Neural progenitor cell (in vitro differentiated cells): Measurements from ENCODE around the gene NCOA6. TPM values are rescaled to one million over a fixed set of nuclear protein-coding genes. Genes with fewer than 3 reads are reported as not detected.

Experiments used
- DNase-seq: peaks from one replicate; pipeline ENCODE4 v3.0.0-alpha.2; 2016; ENCODE audit warnings: low spot score
- H2AFZ ChIP-seq: fragments of 200-600 bp; sonication (generic); replicated peaks from 2 replicates; pipeline ENCODE4 v1.6.1; 2016; ENCODE audit warnings: antibody characterized with exemption
- H3F3A ChIP-seq: fragments of 200-600 bp; sonication (generic); 2 replicates; pipeline ENCODE4 v1.6.1; 2016; ENCODE audit warnings: antibody characterized with exemption, low read depth
- H3K27ac ChIP-seq: fragments of 200-600 bp; sonication (generic); 2 replicates; pipeline ENCODE4 v1.5.1; 2016; ENCODE audit warnings: mild to moderate bottlenecking
- H3K27me3 ChIP-seq: fragments of 200-600 bp; sonication (generic); 2 replicates; pipeline ENCODE4 v1.6.1; 2016; ENCODE audit warnings: mild to moderate bottlenecking, moderate library complexity
- H3K36me3 ChIP-seq: fragments of 200-600 bp; sonication (generic); 2 replicates; pipeline ENCODE4 v1.5.1; 2016
- H3K4me1 ChIP-seq: fragments of 200-600 bp; sonication (generic); 2 replicates; pipeline ENCODE4 v1.6.1; 2016; ENCODE audit warnings: mixed run types
- H3K4me2 ChIP-seq: fragments of 200-600 bp; sonication (generic); 2 replicates; pipeline ENCODE4 v1.6.1; 2016
- H3K4me3 ChIP-seq: fragments of 200-600 bp; sonication (generic); 2 replicates; pipeline ENCODE4 v1.5.1; 2016
- H3K79me2 ChIP-seq: fragments of 200-600 bp; sonication (generic); 2 replicates; pipeline ENCODE4 v1.6.1; 2016; ENCODE audit warnings: low read depth
- H3K9ac ChIP-seq: fragments of 200-600 bp; sonication (generic); 2 replicates; pipeline ENCODE4 v1.6.1; 2016
- H3K9me3 ChIP-seq: fragments of 200-600 bp; sonication (generic); 2 replicates; pipeline ENCODE4 v1.5.1; 2016; ENCODE audit warnings: low read depth
- H4K20me1 ChIP-seq: fragments of 200-600 bp; sonication (generic); 2 replicates; pipeline ENCODE4 v1.6.1; 2016; ENCODE audit warnings: low read depth
- H3K27ac Mint-ChIP-seq: 3 replicates; pipeline ENCODE4 v1.8.0; 2021; ENCODE audit warnings: mixed read lengths
- H3K27me3 Mint-ChIP-seq: 2 replicates; pipeline ENCODE4 v1.8.0; 2022; ENCODE audit warnings: low read depth, mild to moderate bottlenecking, inconsistent platforms, moderate library complexity, mixed read lengths; ENCODE audit not compliant: insufficient read depth
- H3K36me3 Mint-ChIP-seq: 3 replicates; pipeline ENCODE4 v1.8.0; 2021; ENCODE audit warnings: mixed read lengths
- H3K4me1 Mint-ChIP-seq: 3 replicates; pipeline ENCODE4 v1.8.0; 2021; ENCODE audit warnings: mixed read lengths
- H3K4me3 Mint-ChIP-seq: 3 replicates; pipeline ENCODE4 v1.8.0; 2021; ENCODE audit warnings: mild to moderate bottlenecking, moderate library complexity, mixed read lengths
- H3K9me3 Mint-ChIP-seq: 3 replicates; pipeline ENCODE4 v1.8.0; 2020; ENCODE audit warnings: mixed read lengths
- CTCF ChIP-seq: fragments of 200-600 bp; sonication (generic); IDR thresholded peaks from 2 replicates; pipeline ENCODE4 v1.5.1; 2017; ENCODE audit warnings: antibody characterized with exemption, mild to moderate bottlenecking
- EZH2 ChIP-seq: fragments of 200-600 bp; sonication (generic); IDR thresholded peaks from 2 replicates; pipeline ENCODE4 v1.6.1; 2017; ENCODE audit warnings: antibody characterized with exemption, mild to moderate bottlenecking, moderate library complexity
- EZH2phosphoT487 ChIP-seq: fragments of 200-600 bp; sonication (generic); IDR thresholded peaks from 2 replicates; pipeline ENCODE4 v1.6.1; 2017; ENCODE audit warnings: antibody characterized with exemption
- total RNA-seq: library from RNA; depleted of rRNA; stranded (reverse); fragments of >200 nt; gene quantifications from 2 replicates; pipeline ENCODE4 v1.2.3, GENCODE V29; 2015; ENCODE audit warnings: low replicate concordance

NCOA6 gene
- total RNA-seq, 1 donor from 2014 or later: 14.3 TPM

DNA sequence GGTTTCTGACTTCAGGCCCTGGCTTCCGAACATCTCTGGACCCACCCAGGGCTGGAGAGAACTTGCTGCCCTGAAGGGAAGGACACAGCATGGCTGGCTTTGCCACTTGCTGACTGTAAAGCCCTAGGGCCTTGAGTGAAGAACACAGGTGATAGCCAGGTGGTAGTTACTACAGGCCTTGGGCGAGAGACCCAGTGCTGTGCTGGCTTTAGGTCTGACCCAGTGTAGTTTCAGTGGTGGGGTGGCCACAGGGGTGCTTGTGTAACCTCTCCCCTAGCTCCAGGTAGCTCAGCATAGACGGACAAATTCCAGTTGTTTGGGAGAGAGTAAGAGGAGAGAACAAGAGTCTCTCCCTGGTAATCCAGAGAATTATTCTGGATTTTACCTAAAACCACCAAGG is 27.1 kb downstream of the NCOA6 start:
- no peak overlapping the region for H3K4me3 Mint-ChIP-seq
- no peak overlapping the region for H3K9ac ChIP-seq
- no peaks in the 10 kb centered on the region for H3K9me3 ChIP-seq
- no peak overlapping the region for H2AFZ ChIP-seq
- H3K27me3 ChIP-seq: no peaks in the 10 kb centered on the region
- H3K9me3 Mint-ChIP-seq: peaks cover 26% of the 10 kb centered on the region
- no peak overlapping the region for H3K27ac ChIP-seq
- H3K4me1 ChIP-seq: no peaks in the 10 kb centered on the region
- H3K4me2 ChIP-seq: no peak overlapping the region
- peaks cover 2% of the 10 kb centered on the region for H3K27me3 Mint-ChIP-seq
- H3K36me3 Mint-ChIP-seq: peaks cover 30% of the 10 kb centered on the region
- H3K79me2 ChIP-seq: peaks cover 81% of the 10 kb centered on the region
- peaks cover 29% of the 10 kb centered on the region for H4K20me1 ChIP-seq
- H3K27ac Mint-ChIP-seq: no peak overlapping the region
- DNase-seq: no peak
- no peaks in the 10 kb centered on the region for H3K36me3 ChIP-seq
- H3K4me3 ChIP-seq: no peak overlapping the region
- H3K4me1 Mint-ChIP-seq: no peaks in the 10 kb centered on the region
- no peak for TF ChIP-seq EZH2
- no peak for TF ChIP-seq EZH2phosphoT487
- no peak for TF ChIP-seq CTCF
- no peaks in the 10 kb centered on the region for H3F3A ChIP-seq

- H3K4me1 ChIP-seq: peaks cover 2% of the 10 kb centered on the region
- peaks cover 27% of the 10 kb centered on the region for H3K36me3 Mint-ChIP-seq
- H3K79me2 ChIP-seq: peaks cover 80% of the 10 kb centered on the region
- no peaks in the 10 kb centered on the region for H3K27me3 ChIP-seq
- no peak overlapping the region for H3K27ac ChIP-seq
- TF ChIP-seq CTCF: no peak
- TF ChIP-seq EZH2phosphoT487: no peak
- no peak for DNase-seq
- H3K4me2 ChIP-seq: no peak overlapping the region
- H3K27me3 Mint-ChIP-seq: no peaks in the 10 kb centered on the region
- H3K4me3 ChIP-seq: no peak overlapping the region
- H3K9me3 ChIP-seq: no peaks in the 10 kb centered on the region
- no peak overlapping the region for H2AFZ ChIP-seq
- peaks cover 33% of the 10 kb centered on the region for H4K20me1 ChIP-seq
- H3K36me3 ChIP-seq: no peaks in the 10 kb centered on the region
- no peak overlapping the region for H3K9ac ChIP-seq
- no peaks in the 10 kb centered on the region for H3K4me1 Mint-ChIP-seq
- peaks cover 25% of the 10 kb centered on the region for H3K9me3 Mint-ChIP-seq
- H3F3A ChIP-seq: no peaks in the 10 kb centered on the region
- H3K27ac Mint-ChIP-seq: no peak overlapping the region
- H3K4me3 Mint-ChIP-seq: no peak overlapping the region
These were observed 28.1 kb downstream of the NCOA6 start for GRCh38 chr20:34797012-34797995.

- Mint-ChIP-seq H3K36me3 (peaks cover 7% of the 10 kb centered on the region), H3K4me1 (peaks cover 6% of the 10 kb centered on the region), H3K27ac (no peak overlapping the region), H3K27me3 (no peaks in the 10 kb centered on the region), H3K9me3 (peaks cover 3% of the 10 kb centered on the region), H3K4me3 (no peak overlapping the region)
- peaks cover 15% of the 10 kb centered on the region for H3K4me1 ChIP-seq
- peaks cover 33% of the 10 kb centered on the region for H4K20me1 ChIP-seq
- H3K9me3 ChIP-seq: no peaks in the 10 kb centered on the region
- H3K79me2 ChIP-seq: peaks cover 50% of the 10 kb centered on the region
- H3K36me3 ChIP-seq: no peaks in the 10 kb centered on the region
- H3F3A ChIP-seq: peaks cover 9% of the 10 kb centered on the region
- H3K4me2 ChIP-seq: no peak overlapping the region
- no peak for TF ChIP-seq EZH2phosphoT487
- no peak for TF ChIP-seq EZH2
- no peak for TF ChIP-seq CTCF
- H3K27ac ChIP-seq: no peak overlapping the region
- H3K27me3 ChIP-seq: no peaks in the 10 kb centered on the region
- H2AFZ ChIP-seq: no peak overlapping the region
- no peak overlapping the region for H3K4me3 ChIP-seq
- DNase-seq: no peak
- no peak overlapping the region for H3K9ac ChIP-seq
These were observed 31.4 kb downstream of the NCOA6 start for GRCh38 chr20:34794006-34794585.
